Spinal cord (tissue), 10 donors: ENCODE data around the gene KRT16. TPM values are rescaled to one million over a fixed set of nuclear protein-coding genes. Genes with fewer than 3 reads are reported as not detected.

Experiments
- DNase-seq, 6 donors: peaks; one replicate each; pipeline versions ENCODE4 v3.0.0 to v3.0.0-alpha.2; 2013 to 2015; ENCODE audit warnings: low spot score in 6 of 6, low read depth in 4 of 6
- H3K27ac ChIP-seq: one replicate; pipeline ENCODE4 v1.5.1; 2013; ENCODE audit warnings: low read depth, low read length, control low read depth
- H3K27me3 ChIP-seq: one replicate; pipeline ENCODE4 v1.6.1; 2013; ENCODE audit warnings: low read length; ENCODE audit not compliant: control insufficient read depth, insufficient read depth
- H3K36me3 ChIP-seq: one replicate; pipeline ENCODE4 v1.6.1; 2013; ENCODE audit warnings: low read length; ENCODE audit not compliant: control insufficient read depth, insufficient read depth
- H3K4me1 ChIP-seq: one replicate; pipeline ENCODE4 v1.6.1; 2013; ENCODE audit warnings: low read length; ENCODE audit not compliant: control insufficient read depth, insufficient read depth
- H3K4me3 ChIP-seq: one replicate; pipeline ENCODE4 v1.5.1; 2013; ENCODE audit warnings: low read depth, low read length, control low read depth
- H3K9me3 ChIP-seq: one replicate; pipeline ENCODE4 v1.6.1; 2013; ENCODE audit warnings: low read length; ENCODE audit not compliant: control insufficient read depth, insufficient read depth
- WGBS: methylation state at CpG from one replicate; pipeline ENCODE4 v1.1.5; 2013; ENCODE audit warnings: missing lambda C conversion rate; ENCODE audit not compliant: insufficient coverage; 5-methylcytosine and 5-hydroxymethylcytosine counted together
- polyA plus RNA-seq, 2 donors: library from polyadenylated mRNA; unstranded; fragments of 120-200 nt; gene quantifications; one replicate each; pipeline ENCODE4 v1.2.1, GENCODE V29; 2013; ENCODE audit not compliant: insufficient read length in 2 of 2
- total RNA-seq, 2 donors: library from RNA; depleted of rRNA in 1 of 2; stranded (reverse); fragments of 120-200 nt in 1 of 2; fragments of >200 nt in 1 of 2; gene quantifications; one replicate each; pipeline versions ENCODE4 v1.2.3 to v1.2.4, GENCODE V29; 2013 to 2014
- donor health status: healthy.

The KRT16 gene
- total and polyA plus RNA-seq, 4 donors, result 0.20 to 1.9 (median 0.85) TPM

- Histone ChIP-seq H3K36me3 (peaks cover 2% of the 10 kb centered on the region), H3K9me3 (no peaks in the 10 kb centered on the region), H3K27me3 (no peaks in the 10 kb centered on the region), H3K4me1 (peaks cover 24% of the 10 kb centered on the region), H3K27ac (no peak overlapping the region), H3K4me3 (no peak overlapping the region)
- 28% methylated on average over 27 of the region's 28 CpGs for whole genome bisulfite sequencing
- DNase-seq, result peak in 4 of 6 donors; percentile 24 to 87 (median 50)
Measured at GRCh38 chr17:41635121-41636097, 22.8 kb upstream of the KRT16 start.

GRCh38 chr17:41634639-41635038 lies 22.1 kb upstream of the KRT16 start:
- no peaks in the 10 kb centered on the region for H3K27me3 ChIP-seq
- H3K4me3 ChIP-seq, result no peak overlapping the region
- no peaks in the 10 kb centered on the region for H3K9me3 ChIP-seq
- DNase-seq, result no peak
- H3K36me3 ChIP-seq, result peaks cover 2% of the 10 kb centered on the region
- 60% methylated on average over 7 of the region's 7 CpGs for WGBS
- H3K4me1 ChIP-seq, result peaks cover 24% of the 10 kb centered on the region
- H3K27ac ChIP-seq, result no peak overlapping the region

DNA sequence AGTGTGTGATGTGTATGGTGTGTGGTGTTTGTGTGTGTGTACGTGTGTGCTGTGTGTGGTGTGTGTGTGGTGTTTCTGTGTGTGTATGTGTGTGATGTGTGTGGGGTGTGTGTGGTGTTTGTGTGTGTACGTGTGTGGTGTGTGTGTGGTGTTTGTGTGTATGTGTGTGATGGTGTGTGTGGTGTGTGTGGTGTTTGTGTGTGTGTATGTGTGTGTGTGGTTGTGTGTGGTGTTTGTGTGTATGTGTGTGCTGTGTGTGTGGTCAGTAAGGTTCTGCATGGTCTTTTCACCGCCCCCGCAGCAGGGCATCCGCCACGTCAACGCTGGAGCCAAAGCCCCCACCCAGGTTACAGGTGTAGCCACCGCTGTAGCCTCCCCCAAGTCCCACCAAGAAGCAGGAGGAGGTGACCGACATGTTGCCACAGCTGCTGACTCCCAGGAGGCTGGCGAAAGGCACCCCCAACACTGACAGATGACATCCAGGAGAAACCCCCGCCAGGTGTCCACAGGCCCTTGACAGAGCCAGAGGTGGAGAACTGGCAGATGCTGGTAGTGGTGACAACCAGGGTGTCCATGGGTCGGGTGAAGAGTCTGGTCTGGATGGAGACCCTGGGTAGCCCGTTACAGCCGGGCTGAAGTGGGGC lies 21.1 kb upstream of the KRT16 start:
- DNase-seq, result no peak
- H3K4me3 ChIP-seq, result no peak overlapping the region
- H3K4me1 ChIP-seq, result peaks cover 24% of the 10 kb centered on the region
- 83% methylated on average over 9 of the region's 14 CpGs for WGBS
- H3K9me3 ChIP-seq, result no peaks in the 10 kb centered on the region
- no peak overlapping the region for H3K27ac ChIP-seq
- H3K36me3 ChIP-seq, result peaks cover 2% of the 10 kb centered on the region
- no peaks in the 10 kb centered on the region for H3K27me3 ChIP-seq

- Histone ChIP-seq H3K36me3 (peaks cover 2% of the 10 kb centered on the region), H3K27ac (no peak overlapping the region), H3K4me1 (peaks cover 24% of the 10 kb centered on the region), H3K4me3 (no peak overlapping the region), H3K9me3 (no peaks in the 10 kb centered on the region), H3K27me3 (no peaks in the 10 kb centered on the region)
- WGBS, result 74% methylated on average over 5 of the region's 5 CpGs
- no peak for DNase-seq
Measured at GRCh38 chr17:41632482-41633105, 20.0 kb upstream of the KRT16 start.

- peaks cover 23% of the 10 kb centered on the region for H3K4me1 ChIP-seq
- WGBS, result 75% methylated on average over 12 of the region's 15 CpGs
- DNase-seq, result no peak
- H3K27ac ChIP-seq, result no peak overlapping the region
- peaks cover 2% of the 10 kb centered on the region for H3K36me3 ChIP-seq
- no peaks in the 10 kb centered on the region for H3K9me3 ChIP-seq
- no peaks in the 10 kb centered on the region for H3K27me3 ChIP-seq
- no peak overlapping the region for H3K4me3 ChIP-seq
Measured at GRCh38 chr17:41631898-41632285, 19.3 kb upstream of the KRT16 start.

DNA sequence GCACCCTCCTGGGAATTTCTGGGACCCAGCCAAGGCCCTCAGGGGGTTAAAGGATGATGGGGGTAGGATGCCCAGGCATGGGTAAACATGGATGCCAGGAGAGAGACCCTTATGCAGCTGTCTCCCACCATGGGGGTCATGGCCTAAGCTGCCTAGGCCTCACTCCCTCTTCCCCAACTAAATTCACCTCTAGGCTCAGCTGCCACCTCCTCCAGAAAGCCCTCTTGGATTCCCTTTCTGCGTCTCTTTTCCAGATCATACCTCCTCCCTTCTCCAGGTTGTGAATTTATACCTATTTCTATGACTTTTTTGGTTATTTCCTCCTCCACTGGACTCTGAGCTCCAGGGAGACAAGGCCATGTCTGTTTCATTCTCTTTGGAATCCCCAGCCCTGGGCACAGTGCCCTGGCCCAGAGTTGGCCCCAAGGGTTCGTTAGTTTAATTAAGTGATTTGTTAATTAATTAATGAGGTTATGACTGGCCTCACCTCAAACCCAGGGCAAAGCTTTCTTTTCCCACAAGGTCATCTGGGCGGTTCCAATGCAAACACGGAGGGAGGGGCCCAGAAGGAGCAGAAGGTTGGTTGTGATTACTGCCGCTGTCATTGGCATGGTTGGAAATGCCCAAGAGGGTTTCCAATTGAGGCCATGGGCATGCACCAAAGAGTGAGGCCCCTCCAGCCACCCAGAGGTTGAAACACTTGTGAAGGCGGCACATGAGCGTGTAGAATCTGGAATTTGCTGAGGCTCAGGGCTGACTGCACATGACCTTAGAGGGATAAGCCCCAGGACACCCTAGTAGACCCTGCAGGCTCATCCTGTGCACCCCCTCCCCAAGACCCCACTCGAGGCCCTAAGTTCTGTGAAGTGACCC lies 18.7 kb upstream of the KRT16 start:
- WGBS, result 87% methylated on average over 7 of the region's 8 CpGs
- Histone ChIP-seq H3K4me1 (peaks cover 16% of the 10 kb centered on the region), H3K27me3 (no peaks in the 10 kb centered on the region), H3K27ac (no peak overlapping the region), H3K9me3 (no peaks in the 10 kb centered on the region), H3K4me3 (no peak overlapping the region), H3K36me3 (peaks cover 2% of the 10 kb centered on the region)
- DNase-seq, result no peak

GRCh38 chr17:41629826-41630670 lies 17.5 kb upstream of the KRT16 start:
- no peak for DNase-seq
- no peaks in the 10 kb centered on the region for H3K27me3 ChIP-seq
- peaks cover 5% of the 10 kb centered on the region for H3K4me1 ChIP-seq
- peaks cover 2% of the 10 kb centered on the region for H3K36me3 ChIP-seq
- H3K9me3 ChIP-seq, result no peaks in the 10 kb centered on the region
- WGBS, result 82% methylated on average over 10 of the region's 13 CpGs
- H3K4me3 ChIP-seq, result no peak overlapping the region
- H3K27ac ChIP-seq, result no peak overlapping the region

- Histone ChIP-seq H3K36me3 (peaks cover 2% of the 10 kb centered on the region), H3K9me3 (no peaks in the 10 kb centered on the region), H3K27ac (no peak overlapping the region), H3K4me1 (no peaks in the 10 kb centered on the region), H3K27me3 (no peaks in the 10 kb centered on the region), H3K4me3 (no peak overlapping the region)
- no peak for DNase-seq
- WGBS, result 37% methylated on average over 3 of the region's 10 CpGs
Measured at GRCh38 chr17:41629316-41629715, 16.7 kb upstream of the KRT16 start.
